Mesendoderm (in vitro differentiated cells): ENCODE measurements around the gene KLF7.
A peak's percentile ranks its signal among the peaks of the same experiment; 100 is the strongest.

ENCODE experiments used
- DNase-seq: peaks from one replicate; pipeline ENCODE4 v3.0.0; 2013
- H2AK5ac ChIP-seq: 2 replicates; pipeline ENCODE4 v1.6.1; 2013; ENCODE audit warnings: low read length, inconsistent platforms
- H2BK120ac ChIP-seq: 2 replicates; pipeline ENCODE4 v1.6.1; 2013; ENCODE audit warnings: low read depth, mild to moderate bottlenecking, low read length, moderate library complexity, mixed read lengths
- H2BK15ac ChIP-seq: replicated peaks from 2 replicates; pipeline ENCODE4 v1.6.1; 2013; ENCODE audit warnings: low read depth, mild to moderate bottlenecking, moderate library complexity
- H2BK5ac ChIP-seq: 2 replicates; pipeline ENCODE4 v1.6.1; 2013; ENCODE audit warnings: low read length, inconsistent platforms
- H3K18ac ChIP-seq: 2 replicates; pipeline ENCODE4 v1.6.1; 2013; ENCODE audit warnings: mild to moderate bottlenecking, low read length, mixed read lengths
- H3K23ac ChIP-seq: one replicate; pipeline ENCODE4 v1.6.1; 2013; ENCODE audit warnings: low read length
- H3K27ac ChIP-seq: 2 replicates; pipeline ENCODE4 v1.5.1; 2013; ENCODE audit warnings: low read depth, mild to moderate bottlenecking, inconsistent platforms, low read length, moderate library complexity
- H3K27me3 ChIP-seq: 2 replicates; pipeline ENCODE4 v1.6.1; 2013; ENCODE audit warnings: low read length, control low read depth, mild to moderate bottlenecking, inconsistent platforms; ENCODE audit not compliant: insufficient read depth, poor library complexity
- H3K36me3 ChIP-seq: 2 replicates; pipeline ENCODE4 v1.6.1; 2013; ENCODE audit warnings: low read length, inconsistent platforms; ENCODE audit not compliant: control insufficient read depth, insufficient read depth
- H3K4ac ChIP-seq: one replicate; pipeline ENCODE4 v1.6.1; 2013; ENCODE audit warnings: low read depth, mild to moderate bottlenecking, low read length, moderate library complexity
- H3K4me1 ChIP-seq: 2 replicates; pipeline ENCODE4 v1.6.1; 2013; ENCODE audit warnings: low read depth, low read length, inconsistent platforms; ENCODE audit not compliant: control insufficient read depth
- H3K4me2 ChIP-seq: 2 replicates; pipeline ENCODE4 v1.6.1; 2013; ENCODE audit warnings: low read length
- H3K4me3 ChIP-seq: 2 replicates; pipeline ENCODE4 v1.5.1; 2013; ENCODE audit warnings: mild to moderate bottlenecking, low read length
- H3K56ac ChIP-seq: one replicate; pipeline ENCODE4 v1.6.1; 2013; ENCODE audit warnings: low read length
- H3K79me1 ChIP-seq: 2 replicates; pipeline ENCODE4 v1.6.1; 2013; ENCODE audit warnings: low read length, inconsistent platforms
- H3K79me2 ChIP-seq: 2 replicates; pipeline ENCODE4 v1.6.1; 2013; ENCODE audit warnings: mild to moderate bottlenecking, low read length; ENCODE audit not compliant: control insufficient read depth, insufficient read depth
- H3K9ac ChIP-seq: 2 replicates; pipeline ENCODE4 v1.6.1; 2013; ENCODE audit warnings: low read length, inconsistent platforms
- H4K5ac ChIP-seq: one replicate; pipeline ENCODE4 v1.6.1; 2013; ENCODE audit warnings: low read length
- H4K8ac ChIP-seq: one replicate; pipeline ENCODE4 v1.6.1; 2013; ENCODE audit warnings: low read depth, mild to moderate bottlenecking, control low read depth, low read length, moderate library complexity
- WGBS: extraction: QIAGEN DNeasy Blood & Tissue Kit; methylation state at CpG from one replicate; pipeline ENCODE4 v1.1.7; 2013; ENCODE audit warnings: low lambda C conversion rate, missing lambda C conversion rate; ENCODE audit not compliant: insufficient coverage; ENCODE audit errors: extremely low coverage; 5-methylcytosine and 5-hydroxymethylcytosine counted together
- small RNA-seq: library from polyadenylated mRNA; stranded (forward); fragments of <200 nt; extraction: miRNeasy Mini kit (QIAGEN cat#:217004); gene quantifications from one replicate; pipeline ENCODE3, GENCODE V24; 2013; ENCODE audit not compliant: insufficient read depth

The KLF7 gene

DNA sequence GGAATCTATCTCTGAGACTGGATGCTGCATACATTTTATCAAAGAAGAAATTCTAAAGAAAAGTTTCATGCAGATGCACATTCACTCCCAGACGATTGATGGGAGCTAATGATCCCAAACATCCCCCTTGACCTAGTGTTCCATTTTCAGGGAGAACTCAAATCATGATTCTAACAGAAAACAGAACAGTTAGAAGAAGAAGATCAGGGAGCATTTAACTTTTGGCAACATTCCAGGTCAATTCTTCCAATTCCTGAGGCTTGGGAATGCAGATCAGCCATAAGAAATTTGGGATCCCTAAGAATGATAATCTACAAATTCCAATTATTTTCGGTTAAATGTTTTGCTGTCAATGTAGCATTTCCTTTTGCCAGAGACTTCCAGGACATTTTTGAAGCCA, 129.9 kb downstream of the KLF7 start:
- peak overlapping the region; percentile 68 for H3K18ac ChIP-seq

GRCh38 chr2:207032490-207032889, 133.3 kb downstream of the KLF7 start:
- no peak overlapping the region for H3K23ac ChIP-seq
- no peaks in the 10 kb centered on the region for H3K79me1 ChIP-seq
- H3K79me2 ChIP-seq, result no peaks in the 10 kb centered on the region
- no peak overlapping the region for H3K9ac ChIP-seq
- WGBS, result no CpG with 5 or more reads among the region's 2 CpGs
- H3K18ac ChIP-seq, result no peak overlapping the region
- no peak overlapping the region for H3K4me2 ChIP-seq
- H3K4me1 ChIP-seq, result no peaks in the 10 kb centered on the region
- no peak overlapping the region for H4K8ac ChIP-seq
- H4K5ac ChIP-seq, result no peak overlapping the region
- H3K4ac ChIP-seq, result no peak overlapping the region
- H2BK15ac ChIP-seq, result peak overlapping the region; percentile 74
- H3K36me3 ChIP-seq, result no peaks in the 10 kb centered on the region
- H3K27ac ChIP-seq, result no peak overlapping the region
- DNase-seq, result no peak
- H2BK120ac ChIP-seq, result no peak overlapping the region
- H2BK5ac ChIP-seq, result no peak overlapping the region
- no peak overlapping the region for H3K56ac ChIP-seq
- H2AK5ac ChIP-seq, result no peak overlapping the region
- no peak overlapping the region for H3K4me3 ChIP-seq
- no peaks in the 10 kb centered on the region for H3K27me3 ChIP-seq

More for the DNA sequence above, 129.9 kb downstream of the KLF7 start:
- WGBS, result no CpG with 5 or more reads among the region's 2 CpGs
- peak overlapping the region; percentile 20 for H2BK5ac ChIP-seq
- no peaks in the 10 kb centered on the region for H3K4me1 ChIP-seq
- H2AK5ac ChIP-seq, result no peak overlapping the region
- no peak overlapping the region for H3K4me2 ChIP-seq
- no peak overlapping the region for H3K27ac ChIP-seq
- peak overlapping the region; percentile 9 for H3K56ac ChIP-seq
- H4K5ac ChIP-seq, result no peak overlapping the region
- H3K36me3 ChIP-seq, result no peaks in the 10 kb centered on the region
- peak overlapping the region; percentile 74 for H2BK120ac ChIP-seq
- no peaks in the 10 kb centered on the region for H3K27me3 ChIP-seq
- H3K79me1 ChIP-seq, result no peaks in the 10 kb centered on the region
- no peak overlapping the region for H4K8ac ChIP-seq
- no peak for DNase-seq
- no peak overlapping the region for H3K9ac ChIP-seq
- peak overlapping the region; percentile 48 for H3K4ac ChIP-seq
- H3K23ac ChIP-seq, result no peak overlapping the region
- H3K4me3 ChIP-seq, result no peak overlapping the region
- peak overlapping the region; percentile 45 for H2BK15ac ChIP-seq
- no peaks in the 10 kb centered on the region for H3K79me2 ChIP-seq

Small RNA genes lying within 50 kb of the gene (small RNA-seq; reads per million reads assigned to genes)
- gene MIR2355, result 75.2 reads per million, percentile 95 among the genes with 10 or more reads in this experiment
- gene MIR7845, result 3.2 reads per million, percentile 50 among the genes with 10 or more reads in this experiment
